ENCODE data around the gene UGT1A3. TPM values are rescaled to one million over a fixed set of nuclear protein-coding genes. Genes with fewer than 3 reads are reported as not detected.

The UGT1A3 gene
- total and polyA plus RNA-seq, 2 donors (not counting 1 experiment from before 2014, with no cell fraction given), result not detected

DNA sequence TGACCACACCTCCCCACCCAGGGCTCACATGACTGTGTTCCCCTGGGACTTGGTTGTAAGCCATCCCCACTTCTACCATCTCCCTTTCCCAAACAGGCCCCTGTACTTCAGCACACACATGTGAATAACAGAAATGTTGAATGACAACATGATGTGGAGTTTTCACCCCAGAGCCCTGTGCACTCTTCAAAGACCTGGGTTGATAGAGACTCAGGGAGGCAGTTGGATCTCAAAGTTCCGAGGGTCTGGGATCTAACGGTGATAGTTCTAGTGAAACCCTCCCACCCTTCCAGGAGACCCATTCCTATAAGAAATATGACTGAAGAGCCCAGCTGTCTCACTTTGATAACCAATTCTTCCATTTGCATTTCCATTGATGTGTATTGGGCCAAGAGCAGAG is 49.2 kb downstream of the UGT1A3 start, which contains the start of gene MROH2A:
MROH2A (plus strand) TSS at position 301 of the 400 bp plus-strand sequence. CDS start 1,029 bp downstream, outside the sequence.
- Histone ChIP-seq H3K4me2 (replicated peaks; ENCODE audit: low read depth, low read length, poor library complexity, severe bottlenecking) (no peak within 1 kb of the TSS), H3K27ac (ENCODE audit: low read length in 2 of 2) (no peak within 1 kb of the TSS), H3K9ac (ENCODE audit: low read length) (no peak within 1 kb of the TSS), H2AFZ (ENCODE audit: insufficient read depth, low read depth, low read length, poor library complexity, severe bottlenecking) (no peak within 1 kb of the TSS), H3K9me3 (ENCODE audit: control extremely low read depth in 1 of 3, control insufficient read depth in 2 of 3, insufficient read depth in 1 of 3, low read length in 2 of 3) (peaks cover 2 to 24% (median 8%) of the 10 kb centered on the region in 3 donors), H3K36me3 (replicated peaks in 1 of 2; ENCODE audit: control extremely low read depth in 1 of 2, control insufficient read depth in 1 of 2, extremely low read depth in 1 of 2, insufficient read depth in 2 of 2, low read length in 1 of 2) (no peaks in the 10 kb centered on the region), H3K27me3 (replicated peaks in 1 of 4; ENCODE audit: control extremely low read depth in 1 of 4, control insufficient read depth in 3 of 4, insufficient read depth in 4 of 4, low read length in 3 of 4) (peaks cover 0 to 12% (median 1%) of the 10 kb centered on the region in 4 experiments), H3K79me2 (ENCODE audit: control insufficient read depth, insufficient read depth, low read length) (no peaks in the 10 kb centered on the region), H3K4me1 (ENCODE audit: control insufficient read depth in 2 of 2, insufficient read depth in 2 of 2, low read length in 2 of 2) (no peaks in the 10 kb centered on the region), H4K20me1 (ENCODE audit: control insufficient read depth, insufficient read depth, low read length, poor library complexity, severe bottlenecking) (no peaks in the 10 kb centered on the region), H3K4me3 (ENCODE audit: control extremely low read depth in 1 of 5, extremely low read depth in 1 of 5, insufficient read depth in 1 of 5, low read depth in 2 of 5, low read length in 4 of 5) (no peak within 1 kb of the TSS)
- Mint-ChIP-seq H3K4me1 (no peaks in the 10 kb centered on the region), H3K9me3 (ENCODE audit: insufficient read depth) (peaks cover 7% of the 10 kb centered on the region), H3K4me3 (no peak within 1 kb of the TSS), H3K27me3 (peaks cover 24% of the 10 kb centered on the region), H3K27ac (no peak within 1 kb of the TSS)
- intact Hi-C loops (cut with micrococcal nuclease), result no loop called here
- WGBS (ENCODE audit: insufficient coverage), result no CpG with 5 or more reads among the region's 2 CpGs
- ATAC-seq (ENCODE audit: low read depth) (no peak), DNase-seq (no peak)
- TF ChIP-seq, protein P1, sequence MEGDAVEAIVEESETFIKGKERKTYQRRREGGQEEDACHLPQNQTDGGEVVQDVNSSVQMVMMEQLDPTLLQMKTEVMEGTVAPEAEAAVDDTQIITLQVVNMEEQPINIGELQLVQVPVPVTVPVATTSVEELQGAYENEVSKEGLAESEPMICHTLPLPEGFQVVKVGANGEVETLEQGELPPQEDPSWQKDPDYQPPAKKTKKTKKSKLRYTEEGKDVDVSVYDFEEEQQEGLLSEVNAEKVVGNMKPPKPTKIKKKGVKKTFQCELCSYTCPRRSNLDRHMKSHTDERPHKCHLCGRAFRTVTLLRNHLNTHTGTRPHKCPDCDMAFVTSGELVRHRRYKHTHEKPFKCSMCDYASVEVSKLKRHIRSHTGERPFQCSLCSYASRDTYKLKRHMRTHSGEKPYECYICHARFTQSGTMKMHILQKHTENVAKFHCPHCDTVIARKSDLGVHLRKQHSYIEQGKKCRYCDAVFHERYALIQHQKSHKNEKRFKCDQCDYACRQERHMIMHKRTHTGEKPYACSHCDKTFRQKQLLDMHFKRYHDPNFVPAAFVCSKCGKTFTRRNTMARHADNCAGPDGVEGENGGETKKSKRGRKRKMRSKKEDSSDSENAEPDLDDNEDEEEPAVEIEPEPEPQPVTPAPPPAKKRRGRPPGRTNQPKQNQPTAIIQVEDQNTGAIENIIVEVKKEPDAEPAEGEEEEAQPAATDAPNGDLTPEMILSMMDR (IDR thresholded peaks at IDR 0.05), result no peak
- no peak for TF ChIP-seq EZH2 (IDR thresholded peaks at IDR 0.05; ENCODE audit: borderline replicate concordance, insufficient read depth, low read depth, low read length, poor library complexity, severe bottlenecking)
- POLR2A ChIA-PET, result no interaction called here
- CTCF ChIA-PET, result no interaction called here

- peaks cover 25% of the 10 kb centered on the region for H3K27me3 Mint-ChIP-seq
- no peak overlapping the region for H3K4me3 ChIP-seq (ENCODE audit: control extremely low read depth in 1 of 5, extremely low read depth in 1 of 5, insufficient read depth in 1 of 5, low read depth in 2 of 5, low read length in 4 of 5)
- no peaks in the 10 kb centered on the region for H3K79me2 ChIP-seq (ENCODE audit: control insufficient read depth, insufficient read depth, low read length)
- ChIA-PET CTCF (no interaction called here), POLR2A (no interaction called here)
- H3K36me3 ChIP-seq (replicated peaks in 1 of 2; ENCODE audit: control extremely low read depth in 1 of 2, control insufficient read depth in 1 of 2, extremely low read depth in 1 of 2, insufficient read depth in 2 of 2, low read length in 1 of 2), result no peaks in the 10 kb centered on the region
- no peak overlapping the region for H3K27ac ChIP-seq (ENCODE audit: low read length in 2 of 2)
- H3K27ac Mint-ChIP-seq, result no peak overlapping the region
- H3K9me3 ChIP-seq (ENCODE audit: control extremely low read depth in 1 of 3, control insufficient read depth in 2 of 3, insufficient read depth in 1 of 3, low read length in 2 of 3), result peaks cover 2 to 24% (median 8%) of the 10 kb centered on the region in 3 donors
- no peaks in the 10 kb centered on the region for H3K4me1 Mint-ChIP-seq
- no peak overlapping the region for H2AFZ ChIP-seq (ENCODE audit: insufficient read depth, low read depth, low read length, poor library complexity, severe bottlenecking)
- H3K9me3 Mint-ChIP-seq (ENCODE audit: insufficient read depth), result peaks cover 7% of the 10 kb centered on the region
- no peaks in the 10 kb centered on the region for H3K4me1 ChIP-seq (ENCODE audit: control insufficient read depth in 2 of 2, insufficient read depth in 2 of 2, low read length in 2 of 2)
- DNase-seq, result no peak
- H4K20me1 ChIP-seq (ENCODE audit: control insufficient read depth, insufficient read depth, low read length, poor library complexity, severe bottlenecking), result no peaks in the 10 kb centered on the region
- H3K4me2 ChIP-seq (replicated peaks; ENCODE audit: low read depth, low read length, poor library complexity, severe bottlenecking), result no peak overlapping the region
- H3K27me3 ChIP-seq (replicated peaks in 1 of 4; ENCODE audit: control extremely low read depth in 1 of 4, control insufficient read depth in 3 of 4, insufficient read depth in 4 of 4, low read length in 3 of 4), result peaks cover 0 to 10% (median 1%) of the 10 kb centered on the region in 4 experiments
- intact Hi-C loops (cut with micrococcal nuclease), result no loop called here
- H3K9ac ChIP-seq (ENCODE audit: low read length), result no peak overlapping the region
- H3K4me3 Mint-ChIP-seq, result no peak overlapping the region
- ATAC-seq (ENCODE audit: low read depth), result no peak
- WGBS (ENCODE audit: insufficient coverage), result 91% methylated on average over 3 of the region's 4 CpGs
- TF ChIP-seq, protein P1 (IDR thresholded peaks at IDR 0.05), result no peak
- TF ChIP-seq EZH2 (IDR thresholded peaks at IDR 0.05; ENCODE audit: borderline replicate concordance, insufficient read depth, low read depth, low read length, poor library complexity, severe bottlenecking), result no peak
Measured at GRCh38 chr2:233779722-233780121, 50.9 kb downstream of the UGT1A3 start.

Data from B cell (primary cell).